Measurements from ENCODE around the gene UBA1.

Gene UBA1

GRCh38 chrX:47181301-47181700 is 12.3 kb upstream of the UBA1 start:
- Histone ChIP-seq H2BK5ac (ENCODE audit: low read length) (no peak overlapping the region), H3K4me3 (ENCODE audit: low read length) (no peak overlapping the region), H3K79me2 (ENCODE audit: control insufficient read depth, insufficient read depth, low read length) (no peaks in the 10 kb centered on the region), H3K36me3 (ENCODE audit: control insufficient read depth, insufficient read depth, low read length) (peaks cover 2% of the 10 kb centered on the region), H3K27me3 (ENCODE audit: insufficient read depth, low read length, poor library complexity) (no peaks in the 10 kb centered on the region), H3K18ac (ENCODE audit: low read length) (no peak overlapping the region), H3K4ac (ENCODE audit: low read depth, low read length) (no peak overlapping the region), H3K9ac (ENCODE audit: low read length) (no peak overlapping the region), H4K8ac (ENCODE audit: low read depth, low read length) (no peak overlapping the region), H3K23ac (ENCODE audit: low read length) (no peak overlapping the region), H3K4me1 (ENCODE audit: control insufficient read depth, low read depth, low read length) (no peaks in the 10 kb centered on the region), H3K79me1 (ENCODE audit: low read length) (no peaks in the 10 kb centered on the region), H2BK15ac (replicated peaks; ENCODE audit: low read depth) (no peak overlapping the region), H3K27ac (ENCODE audit: low read depth, low read length) (no peak overlapping the region), H2BK120ac (ENCODE audit: low read depth, low read length) (no peak overlapping the region), H3K56ac (ENCODE audit: low read length) (no peak overlapping the region), H2AK5ac (ENCODE audit: low read length) (no peak overlapping the region), H4K5ac (ENCODE audit: low read length) (no peak overlapping the region), H3K4me2 (ENCODE audit: low read length) (no peak overlapping the region)
- no peak for DNase-seq
- no CpG with 5 or more reads among the region's 10 CpGs for WGBS (ENCODE audit: extremely low coverage, insufficient coverage, low lambda C conversion rate)

DNA sequence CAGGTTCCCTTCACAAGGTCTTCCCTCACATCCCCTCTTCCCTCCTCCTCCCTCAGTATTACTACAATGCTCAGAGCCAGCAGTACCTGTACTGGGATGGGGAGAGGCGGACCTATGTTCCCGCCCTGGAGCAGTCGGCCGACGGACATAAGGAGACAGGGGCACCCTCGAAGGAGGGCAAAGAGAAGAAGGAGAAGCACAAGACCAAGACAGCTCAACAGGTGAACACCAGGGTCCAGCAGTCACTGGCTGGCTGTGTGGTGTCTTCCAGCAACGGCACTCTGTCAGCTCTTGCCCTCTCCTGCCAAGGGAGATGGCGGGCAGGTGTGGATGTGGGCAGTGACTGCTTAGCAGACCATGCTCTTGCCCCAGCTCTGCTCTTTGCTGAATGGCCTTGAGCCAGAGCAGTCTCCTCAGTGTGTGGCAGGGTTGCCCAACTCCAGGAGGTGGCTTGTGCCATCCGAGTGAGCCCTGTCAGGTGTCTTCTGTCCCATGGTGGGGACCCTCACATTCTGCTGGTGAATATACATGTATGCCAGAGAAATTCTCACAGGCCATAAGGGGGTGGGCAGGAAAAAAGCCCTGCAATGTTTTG is 11.4 kb upstream of the UBA1 start:
- Histone ChIP-seq H3K18ac (ENCODE audit: low read length) (no peak overlapping the region), H2BK120ac (ENCODE audit: low read depth, low read length) (no peak overlapping the region), H3K27me3 (ENCODE audit: insufficient read depth, low read length, poor library complexity) (no peaks in the 10 kb centered on the region), H4K5ac (ENCODE audit: low read length) (no peak overlapping the region), H3K23ac (ENCODE audit: low read length) (no peak overlapping the region), H3K4me1 (ENCODE audit: control insufficient read depth, low read depth, low read length) (no peaks in the 10 kb centered on the region), H2BK5ac (ENCODE audit: low read length) (no peak overlapping the region), H3K79me1 (ENCODE audit: low read length) (no peaks in the 10 kb centered on the region), H3K4me2 (ENCODE audit: low read length) (no peak overlapping the region), H3K79me2 (ENCODE audit: control insufficient read depth, insufficient read depth, low read length) (no peaks in the 10 kb centered on the region), H3K9ac (ENCODE audit: low read length) (no peak overlapping the region), H3K36me3 (ENCODE audit: control insufficient read depth, insufficient read depth, low read length) (peaks cover 2% of the 10 kb centered on the region), H2BK15ac (replicated peaks; ENCODE audit: low read depth) (no peak overlapping the region), H3K4ac (ENCODE audit: low read depth, low read length) (no peak overlapping the region), H3K4me3 (ENCODE audit: low read length) (no peak overlapping the region), H3K27ac (ENCODE audit: low read depth, low read length) (no peak overlapping the region), H4K8ac (ENCODE audit: low read depth, low read length) (no peak overlapping the region), H2AK5ac (ENCODE audit: low read length) (no peak overlapping the region), H3K56ac (ENCODE audit: low read length) (no peak overlapping the region)
- no peak for DNase-seq
- no CpG with 5 or more reads among the region's 9 CpGs for WGBS (ENCODE audit: extremely low coverage, insufficient coverage, low lambda C conversion rate)

DNA sequence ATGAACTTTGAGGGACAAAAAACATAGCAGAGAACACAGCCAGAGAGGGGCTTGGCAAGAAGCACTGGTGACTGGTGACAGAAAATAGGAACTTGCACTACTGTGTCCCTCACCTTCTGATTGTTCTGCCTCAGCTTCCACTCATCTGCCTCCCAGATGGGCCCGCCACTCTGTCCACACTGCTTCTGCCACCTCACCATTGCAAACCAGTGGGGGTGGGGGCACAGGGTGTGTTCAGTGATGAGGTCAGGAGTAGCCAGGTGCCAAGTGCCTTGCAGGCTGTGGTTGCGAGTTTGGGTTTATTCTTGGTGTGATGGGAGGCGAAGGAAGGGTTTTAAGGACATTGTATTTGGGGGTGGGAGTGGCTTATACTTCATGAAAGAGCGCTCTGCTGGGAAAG is 9.1 kb upstream of the UBA1 start:
- peaks cover 2% of the 10 kb centered on the region for H3K36me3 ChIP-seq (ENCODE audit: control insufficient read depth, insufficient read depth, low read length)
- no peak overlapping the region for H3K4ac ChIP-seq (ENCODE audit: low read depth, low read length)

GRCh38 chrX:47185241-47185640 is 8.4 kb upstream of the UBA1 start:
- H3K4ac ChIP-seq (ENCODE audit: low read depth, low read length), result no peak overlapping the region
- no peak overlapping the region for H2BK5ac ChIP-seq (ENCODE audit: low read length)
- no peaks in the 10 kb centered on the region for H3K27me3 ChIP-seq (ENCODE audit: insufficient read depth, low read length, poor library complexity)
- H3K4me2 ChIP-seq (ENCODE audit: low read length), result no peak overlapping the region
- H3K18ac ChIP-seq (ENCODE audit: low read length), result no peak overlapping the region
- H3K27ac ChIP-seq (ENCODE audit: low read depth, low read length), result no peak overlapping the region
- no peak overlapping the region for H3K4me3 ChIP-seq (ENCODE audit: low read length)
- H4K5ac ChIP-seq (ENCODE audit: low read length), result no peak overlapping the region
- no peaks in the 10 kb centered on the region for H3K4me1 ChIP-seq (ENCODE audit: control insufficient read depth, low read depth, low read length)
- DNase-seq, result no peak
- H3K9ac ChIP-seq (ENCODE audit: low read length), result no peak overlapping the region
- H2BK120ac ChIP-seq (ENCODE audit: low read depth, low read length), result no peak overlapping the region
- no peak overlapping the region for H3K23ac ChIP-seq (ENCODE audit: low read length)
- H2AK5ac ChIP-seq (ENCODE audit: low read length), result no peak overlapping the region
- WGBS (ENCODE audit: extremely low coverage, insufficient coverage, low lambda C conversion rate), result no CpG with 5 or more reads among the region's 17 CpGs
- no peaks in the 10 kb centered on the region for H3K79me1 ChIP-seq (ENCODE audit: low read length)
- no peak overlapping the region for H2BK15ac ChIP-seq (replicated peaks; ENCODE audit: low read depth)
- H3K79me2 ChIP-seq (ENCODE audit: control insufficient read depth, insufficient read depth, low read length), result no peaks in the 10 kb centered on the region
- no peak overlapping the region for H4K8ac ChIP-seq (ENCODE audit: low read depth, low read length)
- H3K36me3 ChIP-seq (ENCODE audit: control insufficient read depth, insufficient read depth, low read length), result peaks cover 2% of the 10 kb centered on the region
- H3K56ac ChIP-seq (ENCODE audit: low read length), result no peak overlapping the region

More for the DNA sequence above, 9.1 kb upstream of the UBA1 start:
- DNase-seq, result no peak
- no peak overlapping the region for H3K23ac ChIP-seq (ENCODE audit: low read length)
- H3K4me2 ChIP-seq (ENCODE audit: low read length), result no peak overlapping the region
- no peak overlapping the region for H2BK5ac ChIP-seq (ENCODE audit: low read length)
- H2BK120ac ChIP-seq (ENCODE audit: low read depth, low read length), result no peak overlapping the region
- H3K27me3 ChIP-seq (ENCODE audit: insufficient read depth, low read length, poor library complexity), result no peaks in the 10 kb centered on the region
- no peak overlapping the region for H3K27ac ChIP-seq (ENCODE audit: low read depth, low read length)
- H3K9ac ChIP-seq (ENCODE audit: low read length), result no peak overlapping the region
- no peaks in the 10 kb centered on the region for H3K4me1 ChIP-seq (ENCODE audit: control insufficient read depth, low read depth, low read length)
- no CpG with 5 or more reads among the region's 4 CpGs for WGBS (ENCODE audit: extremely low coverage, insufficient coverage, low lambda C conversion rate)
- H3K18ac ChIP-seq (ENCODE audit: low read length), result no peak overlapping the region
- no peaks in the 10 kb centered on the region for H3K79me2 ChIP-seq (ENCODE audit: control insufficient read depth, insufficient read depth, low read length)
- H4K8ac ChIP-seq (ENCODE audit: low read depth, low read length), result no peak overlapping the region
- H4K5ac ChIP-seq (ENCODE audit: low read length), result no peak overlapping the region
- H2AK5ac ChIP-seq (ENCODE audit: low read length), result no peak overlapping the region
- H3K4me3 ChIP-seq (ENCODE audit: low read length), result no peak overlapping the region
- H3K56ac ChIP-seq (ENCODE audit: low read length), result no peak overlapping the region
- H3K79me1 ChIP-seq (ENCODE audit: low read length), result no peaks in the 10 kb centered on the region
- H2BK15ac ChIP-seq (replicated peaks; ENCODE audit: low read depth), result no peak overlapping the region

DNA sequence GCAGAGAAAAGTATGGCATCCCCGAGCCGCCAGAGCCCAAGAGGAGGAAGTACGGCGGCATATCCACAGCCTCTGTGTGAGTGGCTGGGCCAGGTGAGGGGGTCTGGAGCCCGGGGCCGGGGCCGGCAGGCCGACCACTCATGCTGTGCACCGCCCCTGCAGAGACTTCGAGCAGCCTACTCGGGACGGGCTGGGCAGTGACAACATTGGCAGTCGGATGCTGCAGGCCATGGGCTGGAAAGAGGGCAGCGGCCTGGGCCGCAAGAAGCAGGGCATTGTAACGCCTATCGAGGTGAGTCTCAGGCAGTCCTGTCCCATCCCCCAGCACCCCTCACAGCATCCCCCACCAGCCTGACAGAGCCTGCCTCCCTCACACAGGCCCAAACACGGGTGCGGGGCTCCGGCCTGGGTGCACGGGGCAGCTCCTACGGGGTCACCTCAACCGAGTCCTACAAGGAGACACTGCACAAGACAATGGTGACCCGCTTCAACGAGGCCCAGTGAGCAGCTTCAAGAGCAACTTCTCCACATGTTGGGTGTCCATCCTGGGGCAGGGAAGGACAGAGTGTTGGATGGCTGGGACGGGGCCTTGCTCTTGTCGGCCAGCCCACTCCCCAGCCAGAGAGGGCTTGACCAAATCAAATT is 7.4 kb upstream of the UBA1 start:
- Histone ChIP-seq H2BK120ac (ENCODE audit: low read depth, low read length) (no peak overlapping the region), H3K27ac (ENCODE audit: low read depth, low read length) (no peak overlapping the region), H3K79me1 (ENCODE audit: low read length) (no peaks in the 10 kb centered on the region), H2BK5ac (ENCODE audit: low read length) (no peak overlapping the region), H3K18ac (ENCODE audit: low read length) (no peak overlapping the region), H3K56ac (ENCODE audit: low read length) (no peak overlapping the region), H2AK5ac (ENCODE audit: low read length) (no peak overlapping the region), H3K4me3 (ENCODE audit: low read length) (no peak overlapping the region), H3K4me1 (ENCODE audit: control insufficient read depth, low read depth, low read length) (no peaks in the 10 kb centered on the region), H3K36me3 (ENCODE audit: control insufficient read depth, insufficient read depth, low read length) (peaks cover 2% of the 10 kb centered on the region), H2BK15ac (replicated peaks; ENCODE audit: low read depth) (no peak overlapping the region), H3K4me2 (ENCODE audit: low read length) (no peak overlapping the region), H4K8ac (ENCODE audit: low read depth, low read length) (no peak overlapping the region), H4K5ac (ENCODE audit: low read length) (no peak overlapping the region), H3K27me3 (ENCODE audit: insufficient read depth, low read length, poor library complexity) (no peaks in the 10 kb centered on the region), H3K4ac (ENCODE audit: low read depth, low read length) (no peak overlapping the region), H3K9ac (ENCODE audit: low read length) (no peak overlapping the region), H3K23ac (ENCODE audit: low read length) (no peak overlapping the region), H3K79me2 (ENCODE audit: control insufficient read depth, insufficient read depth, low read length) (no peaks in the 10 kb centered on the region)
- WGBS (ENCODE audit: extremely low coverage, insufficient coverage, low lambda C conversion rate), result no CpG with 5 or more reads among the region's 27 CpGs
- no peak for DNase-seq
